Loucy (cell line): ENCODE measurements around the gene SLC6A12.

ENCODE experiments used
- H2AFZ ChIP-seq: fragments of 200-600 bp; sonication (generic); 2 replicates; pipeline ENCODE4 v1.6.0; 2016; ENCODE audit warnings: antibody characterized with exemption, mild to moderate bottlenecking, low read length, moderate library complexity
- H3F3A ChIP-seq: fragments of 200-600 bp; 2 replicates; pipeline ENCODE4 v1.6.0; 2016; ENCODE audit warnings: antibody characterized with exemption, low read depth, mild to moderate bottlenecking
- H3K27me3 ChIP-seq: fragments of 200-600 bp; sonication (generic); 2 replicates; pipeline ENCODE4 v1.6.1; 2014; ENCODE audit warnings: low read length, mild to moderate bottlenecking; ENCODE audit not compliant: insufficient read depth, poor library complexity, severe bottlenecking
- H3K36me3 ChIP-seq: fragments of 200-600 bp; sonication (generic); 2 replicates; pipeline ENCODE4 v1.6.1; 2016; ENCODE audit warnings: low read length; ENCODE audit not compliant: insufficient read depth
- H3K4me1 ChIP-seq: fragments of 200-600 bp; sonication (generic); 2 replicates; pipeline ENCODE4 v1.5.1; 2014; ENCODE audit warnings: low read length, mild to moderate bottlenecking; ENCODE audit not compliant: insufficient read depth, poor library complexity, severe bottlenecking
- H3K4me2 ChIP-seq: fragments of 200-600 bp; sonication (generic); 2 replicates; pipeline ENCODE4 v1.6.0; 2014; ENCODE audit warnings: antibody characterized with exemption, low read length, low read depth, mild to moderate bottlenecking; ENCODE audit not compliant: poor library complexity, severe bottlenecking
- H3K4me3 ChIP-seq: fragments of 200-600 bp; sonication (generic); 2 replicates; pipeline ENCODE4 v1.5.1; 2014; ENCODE audit warnings: low read length, mild to moderate bottlenecking, mixed read lengths; ENCODE audit not compliant: poor library complexity, severe bottlenecking
- H3K79me2 ChIP-seq: fragments of 200-600 bp; sonication (generic); 2 replicates; pipeline ENCODE4 v1.6.1; 2014; ENCODE audit warnings: low read length; ENCODE audit not compliant: insufficient read depth
- H3K9ac ChIP-seq: fragments of 200-600 bp; sonication (generic); 2 replicates; pipeline ENCODE4 v1.6.0; 2014; ENCODE audit warnings: mild to moderate bottlenecking, low read depth, low read length, moderate library complexity; ENCODE audit not compliant: poor library complexity, severe bottlenecking
- H3K9me2 ChIP-seq: fragments of 200-600 bp; sonication (generic); replicated peaks from 2 replicates; pipeline ENCODE4 v1.6.1; 2016; ENCODE audit warnings: low read depth, low read length, mixed read lengths
- H3K9me3 ChIP-seq: fragments of 200-600 bp; sonication (generic); 2 replicates; pipeline ENCODE4 v1.6.1; 2014; ENCODE audit warnings: mild to moderate bottlenecking, antibody characterized with exemption, low read length, low read depth; ENCODE audit not compliant: insufficient read depth
- H4K20me1 ChIP-seq: fragments of 200-600 bp; sonication (generic); 2 replicates; pipeline ENCODE4 v1.6.0; 2014; ENCODE audit warnings: antibody characterized with exemption, low read length, mild to moderate bottlenecking; ENCODE audit not compliant: insufficient read depth, poor library complexity, severe bottlenecking
- CTCF ChIP-seq: fragments of 200-600 bp; sonication (generic); conservative IDR thresholded peaks from 2 replicates; pipeline ENCODE4 v1.5.1; 2014; ENCODE audit warnings: mild to moderate bottlenecking, antibody characterized with exemption, low read length
- EZH2phosphoT487 ChIP-seq: fragments of 200-600 bp; IDR thresholded peaks from 2 replicates; pipeline ENCODE4 v1.6.1; 2018; ENCODE audit warnings: antibody characterized with exemption, mild to moderate bottlenecking, moderate library complexity, borderline replicate concordance

The SLC6A12 gene

DNA sequence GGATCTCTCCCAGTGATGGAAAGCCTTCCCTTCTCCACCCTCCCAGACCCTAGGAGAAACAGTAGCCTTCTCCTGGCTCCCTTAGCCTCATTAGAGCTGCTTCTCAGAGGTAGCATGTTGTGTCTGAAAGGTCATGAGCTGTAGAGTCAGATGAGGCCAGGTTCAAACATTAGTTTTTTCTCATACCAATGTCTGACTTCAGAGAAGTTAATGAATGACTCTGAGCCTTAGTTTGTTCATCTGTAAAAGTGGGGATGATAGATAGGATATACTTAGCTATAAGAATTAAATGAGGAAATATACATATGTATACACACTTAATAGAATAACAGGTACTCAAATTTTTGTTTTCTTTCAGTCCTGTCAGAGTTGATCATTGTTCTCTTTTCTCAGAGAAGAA is 48.2 kb upstream of the SLC6A12 start:
- Histone ChIP-seq H3K4me1 (peaks cover 94% of the 10 kb centered on the region), H3K79me2 (peaks cover 3% of the 10 kb centered on the region; the same call in 1 of the 2 replicates), H3K9me2 (no peaks in the 10 kb centered on the region), H3K9me3 (no peaks in the 10 kb centered on the region), H3K27me3 (no peaks in the 10 kb centered on the region), H3K4me3 (peak overlapping the region; percentile 60), H2AFZ (no peak overlapping the region), H3F3A (peaks cover 27% of the 10 kb centered on the region), H3K36me3 (no peaks in the 10 kb centered on the region), H3K4me2 (peak overlapping the region; percentile 71), H3K9ac (peak overlapping the region; percentile 71), H4K20me1 (no peaks in the 10 kb centered on the region)
- no peak for TF ChIP-seq CTCF
- TF ChIP-seq EZH2phosphoT487 = no peak

DNA sequence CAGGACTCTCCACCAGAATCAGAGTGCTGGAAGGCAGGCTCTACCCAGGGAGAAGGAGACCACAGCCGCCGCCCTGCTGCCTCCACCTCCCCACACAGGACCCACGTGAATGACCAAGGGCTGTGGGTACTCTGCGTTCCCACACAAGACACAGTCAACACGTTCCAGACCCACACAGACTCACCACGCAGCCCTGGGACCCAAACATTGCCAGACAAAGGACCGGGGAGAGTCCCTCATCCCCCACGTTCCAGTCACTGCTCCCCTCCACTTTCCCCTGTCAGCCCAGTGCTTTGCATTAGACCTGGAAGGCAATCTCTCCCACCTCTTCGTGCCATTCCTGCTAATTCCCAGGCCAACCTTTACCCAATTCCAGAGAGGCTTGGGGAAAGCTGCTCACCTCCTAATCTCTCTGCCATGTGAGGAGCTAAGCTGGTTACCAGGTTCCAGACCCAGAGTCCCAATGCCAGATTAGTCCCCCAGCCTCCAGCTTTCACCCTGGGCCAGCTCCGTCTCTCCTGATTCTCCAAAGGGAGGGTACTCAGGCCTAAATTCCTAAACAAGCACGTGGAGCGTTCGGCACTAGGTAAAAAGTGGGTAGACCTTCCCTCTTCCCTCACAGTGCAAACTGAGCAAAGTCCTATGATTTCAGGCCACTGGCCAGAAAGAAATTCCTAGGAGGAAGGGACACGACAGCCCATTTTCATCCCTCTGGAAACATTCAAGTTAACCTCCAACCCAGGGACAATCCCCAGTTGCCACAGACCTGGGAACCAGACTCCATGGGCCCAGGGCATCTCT is 43.8 kb upstream of the SLC6A12 start:
- peaks cover 12% of the 10 kb centered on the region; the same call in 1 of the 2 replicates for H3F3A ChIP-seq
- H3K4me2 ChIP-seq = peak overlapping the region; percentile 71
- no peak overlapping the region for H2AFZ ChIP-seq
- TF ChIP-seq CTCF (no peak), EZH2phosphoT487 (no peak)
- H3K9ac ChIP-seq = peak overlapping the region; percentile 73
- H3K4me1 ChIP-seq = peaks cover 85% of the 10 kb centered on the region
- no peaks in the 10 kb centered on the region for H3K27me3 ChIP-seq
- H3K9me3 ChIP-seq = no peaks in the 10 kb centered on the region
- H3K4me3 ChIP-seq = peak overlapping the region; percentile 62
- H3K9me2 ChIP-seq = no peaks in the 10 kb centered on the region
- H4K20me1 ChIP-seq = no peaks in the 10 kb centered on the region
- H3K36me3 ChIP-seq = no peaks in the 10 kb centered on the region
- peaks cover 3% of the 10 kb centered on the region; the same call in 1 of the 2 replicates for H3K79me2 ChIP-seq

GRCh38 chr12:256958-257357 is 43.0 kb upstream of the SLC6A12 start:
- Histone ChIP-seq H2AFZ (no peak overlapping the region), H3K79me2 (peaks cover 2% of the 10 kb centered on the region; the same call in 1 of the 2 replicates), H3K4me2 (peak overlapping the region; percentile 71), H3K36me3 (no peaks in the 10 kb centered on the region), H3K4me3 (no peak overlapping the region), H3F3A (peaks cover 12% of the 10 kb centered on the region; the same call in 1 of the 2 replicates), H4K20me1 (no peaks in the 10 kb centered on the region), H3K27me3 (no peaks in the 10 kb centered on the region), H3K9me2 (no peaks in the 10 kb centered on the region), H3K4me1 (peaks cover 85% of the 10 kb centered on the region), H3K9ac (peak overlapping the region; percentile 73), H3K9me3 (no peaks in the 10 kb centered on the region)
- TF ChIP-seq CTCF = no peak
- no peak for TF ChIP-seq EZH2phosphoT487
